ENCODE results near the gene MT4.

The MT4 gene

DNA sequence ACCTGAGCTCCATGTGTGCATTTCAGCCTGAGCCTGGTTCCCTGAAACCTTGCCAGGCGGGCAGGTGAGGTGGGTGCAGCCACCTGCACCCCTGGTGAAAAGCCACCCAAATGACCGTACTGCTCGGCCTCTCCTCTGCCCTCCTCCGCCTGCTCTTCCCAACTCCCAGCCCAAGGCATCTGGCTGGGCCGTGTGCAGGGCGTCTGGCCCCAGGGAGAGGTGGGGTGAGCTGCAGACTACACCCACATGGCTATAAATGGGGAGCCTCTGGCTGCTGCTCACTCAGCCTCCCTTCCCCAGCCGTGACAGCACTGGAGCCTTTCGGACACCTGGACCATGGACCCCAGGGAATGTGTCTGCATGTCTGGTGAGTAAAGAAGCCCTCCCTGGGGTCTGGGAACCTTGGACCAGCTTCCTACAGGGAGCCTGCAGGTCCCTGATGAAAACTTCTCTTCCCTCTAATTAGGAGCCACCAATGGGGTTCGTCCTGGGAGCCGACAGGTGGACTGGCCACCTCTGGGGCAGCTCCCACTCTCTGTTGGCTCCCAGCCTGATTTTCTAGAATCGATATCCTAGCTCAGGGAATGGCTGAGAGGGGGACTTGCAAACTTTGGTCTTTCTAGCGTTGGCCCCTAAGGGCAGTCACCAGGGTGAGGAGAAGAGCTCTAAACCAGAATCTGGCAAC is at the start of gene MT4:
TSS of gene MT4 (plus strand) at position 281 of the 685 bp plus-strand sequence. CDS start at position 337, 56 bp downstream.
- no peak for DNase-seq (ENCODE audit: low spot score)

DNA sequence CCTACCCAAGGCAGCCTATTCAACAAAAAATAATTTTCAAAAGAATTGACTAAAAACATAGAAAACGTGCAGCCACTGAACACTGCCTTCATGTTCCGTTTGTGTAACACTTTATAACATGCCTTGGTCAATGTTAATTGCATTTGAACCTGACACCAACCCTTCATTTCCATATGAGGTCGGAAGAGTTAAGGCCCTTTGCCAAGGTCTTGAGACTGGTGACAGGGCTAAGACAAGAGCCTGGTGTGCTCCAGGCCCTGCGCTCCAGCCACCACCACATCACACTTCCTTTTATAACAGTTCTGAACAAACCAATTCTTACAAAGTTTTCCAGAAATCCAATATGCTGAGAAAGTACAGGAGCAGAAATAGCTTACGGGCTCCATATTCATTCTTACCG is 49.2 kb upstream of the MT4 start:
- DNase-seq (ENCODE audit: low spot score), result no peak

DNA sequence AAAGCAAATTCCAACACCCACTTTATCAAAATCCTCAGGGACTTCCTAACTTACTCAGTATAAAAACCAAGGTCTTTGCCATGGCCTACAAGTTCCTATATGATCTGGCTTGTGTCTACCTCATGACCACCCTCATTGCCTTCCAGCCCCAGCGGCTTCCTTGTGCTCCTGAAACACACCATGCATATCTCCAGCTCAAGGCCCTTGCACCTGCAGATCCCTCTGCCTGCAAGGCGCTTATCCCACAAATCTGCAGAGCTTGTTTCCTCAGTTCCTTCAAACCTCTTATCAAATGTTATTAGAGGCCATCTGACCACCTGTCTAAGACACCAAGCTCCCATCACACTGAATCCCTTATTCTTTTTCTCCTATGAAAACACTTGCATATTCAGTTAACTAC is 47.7 kb upstream of the MT4 start:
- no peak for DNase-seq (ENCODE audit: low spot score)

DNA sequence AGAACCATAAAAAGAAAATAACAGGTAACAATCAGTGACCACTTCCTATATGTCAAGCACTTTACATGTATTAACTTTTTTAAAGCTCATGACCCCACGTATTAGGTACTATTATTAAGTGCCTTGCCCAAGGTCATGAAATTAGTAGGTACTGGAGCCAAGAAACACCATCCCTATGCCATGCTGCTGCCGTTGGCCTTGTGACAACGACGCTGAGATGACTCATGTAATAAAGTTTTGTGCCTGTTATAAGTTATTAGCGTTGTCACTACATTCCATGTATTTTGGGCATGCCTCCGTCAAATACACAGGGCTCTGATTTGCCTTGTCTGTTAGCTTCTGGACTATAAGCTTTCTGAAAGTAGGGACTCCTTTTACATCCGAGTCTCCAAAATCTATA is 46.4 kb upstream of the MT4 start:
- no peak for DNase-seq (ENCODE audit: low spot score)

DNA sequence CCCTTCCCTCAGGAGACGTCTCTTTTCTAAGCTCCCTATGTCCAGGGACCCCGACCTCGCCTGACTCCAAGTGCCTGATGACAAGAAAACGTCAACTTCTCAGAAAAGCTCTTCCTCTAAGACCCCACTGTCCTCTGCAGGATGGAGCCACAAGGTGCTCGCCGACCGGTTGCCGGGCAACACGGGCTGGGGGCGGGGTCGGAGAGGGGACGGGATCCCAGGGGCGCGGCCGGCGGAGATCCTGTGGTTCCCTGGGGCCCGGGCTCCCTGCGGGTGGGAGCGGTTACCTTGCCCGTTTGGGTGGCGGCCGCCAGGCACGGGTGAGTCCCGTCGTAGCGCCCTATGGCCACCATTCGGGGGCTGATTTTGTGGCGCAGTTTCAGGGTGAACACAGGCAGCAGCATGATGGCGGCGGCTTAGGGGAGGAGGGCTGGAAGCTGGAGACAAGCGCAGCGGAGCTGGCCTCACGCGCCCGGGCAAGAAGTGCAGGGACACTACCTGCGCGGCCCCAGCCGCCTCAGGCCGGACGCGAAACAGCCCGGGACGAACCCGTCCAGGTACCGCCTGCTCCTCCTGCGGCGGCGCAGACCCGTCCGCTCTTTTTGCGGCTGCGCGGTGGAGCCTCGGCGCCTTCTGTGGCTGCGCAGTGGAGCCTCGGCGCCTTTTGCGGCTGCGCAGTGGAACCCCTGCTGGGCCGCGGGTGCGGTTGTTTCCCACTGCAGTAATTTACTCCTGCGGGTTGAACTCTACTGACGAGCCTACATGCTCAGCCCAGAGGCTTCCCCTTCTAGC is 45.2 kb upstream of the MT4 start, which contains the start of gene BBS2:
TSS of gene BBS2 (minus strand) at position 566 of the 792 bp plus-strand sequence. CDS start at position 404, 162 bp downstream.
- DNase-seq (ENCODE audit: low spot score), result peak; percentile 97

DNA sequence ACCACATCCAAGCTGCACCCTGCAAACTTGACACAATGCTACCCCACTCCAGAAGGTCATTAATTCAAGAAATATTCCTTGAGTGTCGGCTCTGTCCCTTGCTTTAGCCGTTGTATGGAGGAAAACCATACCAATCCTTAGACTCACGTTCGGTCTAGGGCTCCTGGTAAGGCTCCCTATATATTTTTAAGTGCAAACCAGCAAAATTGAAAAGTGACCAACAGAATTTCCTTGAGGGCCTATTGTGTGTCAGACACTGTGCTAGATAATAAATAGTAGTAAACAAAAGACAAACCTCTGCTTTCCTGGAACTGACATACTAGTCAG is 44.7 kb upstream of the MT4 start:
- DNase-seq (ENCODE audit: low spot score), result no peak

DNA sequence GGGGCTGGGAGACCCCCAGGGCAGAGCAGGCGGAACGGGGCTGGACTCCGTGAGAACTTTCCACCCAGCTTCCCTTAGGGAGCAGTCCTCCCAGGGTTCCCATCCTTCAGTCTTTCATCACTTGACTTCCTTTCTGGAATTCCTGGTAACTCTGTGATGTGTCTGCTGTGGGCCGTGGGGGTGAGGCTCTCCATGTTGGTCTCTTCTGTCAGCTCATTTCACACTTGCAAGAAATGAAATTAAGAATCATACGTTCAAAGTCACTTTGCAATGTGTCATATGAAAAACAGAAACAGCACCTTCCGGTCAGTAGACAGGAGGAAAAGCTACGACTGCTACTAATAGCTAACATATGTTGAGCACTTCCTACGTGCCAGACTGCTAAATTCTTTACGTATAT is 39.6 kb upstream of the MT4 start:
- DNase-seq (ENCODE audit: low spot score), result peak; percentile 62

DNA sequence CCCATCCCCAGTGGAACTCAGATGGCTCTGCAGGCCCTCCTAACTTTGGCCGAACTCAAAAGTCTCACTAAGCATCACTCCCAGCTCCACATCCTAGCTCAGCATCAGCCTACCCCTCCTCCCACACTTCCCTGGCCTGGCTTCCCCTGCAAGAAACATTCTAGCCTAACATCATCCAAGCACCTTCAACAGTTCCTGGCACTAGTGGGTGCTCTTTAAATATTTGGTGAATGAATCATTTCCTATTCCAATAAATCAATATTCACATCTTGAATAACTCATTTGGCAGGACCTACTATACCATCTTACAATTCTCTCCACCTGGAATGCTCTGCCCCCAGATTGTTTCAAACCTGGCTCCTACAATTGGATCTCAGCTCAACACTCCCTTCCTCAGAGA is 34.0 kb upstream of the MT4 start:
- DNase-seq (ENCODE audit: low spot score), result no peak

DNA sequence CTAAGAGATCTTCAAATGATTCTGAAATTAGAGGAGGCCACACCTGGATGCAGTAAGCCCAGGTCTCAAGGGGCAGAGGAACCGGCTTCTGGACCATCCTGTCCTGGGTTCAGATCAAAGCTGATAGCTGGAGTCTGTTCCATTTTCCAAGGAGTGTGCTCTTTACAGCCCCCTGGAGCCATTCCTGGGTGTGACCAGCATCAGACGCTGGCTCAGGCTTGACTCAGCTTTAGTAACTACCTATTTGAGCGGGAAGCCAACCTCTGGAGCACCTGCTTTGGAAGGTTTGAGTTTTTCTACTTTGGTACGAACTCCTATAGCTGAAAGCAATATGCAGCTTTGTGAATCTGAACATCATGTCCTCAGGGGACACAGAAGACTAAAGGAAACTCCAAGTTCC is 32.2 kb upstream of the MT4 start:
- no peak for DNase-seq (ENCODE audit: low spot score)

DNA sequence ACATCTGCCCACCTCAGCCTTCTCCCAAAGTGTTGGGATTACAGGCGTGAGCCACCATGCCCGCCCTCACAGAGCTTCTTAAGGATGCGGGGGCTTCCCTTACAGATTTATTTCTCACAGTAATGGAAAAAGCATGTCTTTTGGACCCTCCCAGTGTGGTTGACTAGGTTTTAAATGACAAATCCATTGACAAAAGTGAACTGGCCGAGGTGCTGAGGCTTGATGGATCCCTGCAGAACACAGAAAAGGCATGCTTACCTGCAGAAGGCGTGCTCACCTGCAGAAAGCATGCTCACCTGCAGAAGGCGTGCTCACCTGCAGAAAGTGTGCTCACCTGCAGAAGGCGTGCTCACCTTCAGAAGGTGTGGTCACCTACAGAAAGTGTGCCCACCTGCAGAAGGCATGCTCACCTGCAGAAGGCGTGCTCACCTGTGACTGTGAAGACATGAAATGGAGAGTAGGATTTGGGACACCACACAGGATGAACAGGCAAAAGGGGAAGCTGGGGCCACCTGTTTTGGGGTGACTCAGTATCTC is 30.0 kb upstream of the MT4 start:
- DNase-seq (ENCODE audit: low spot score), result no peak

DNA sequence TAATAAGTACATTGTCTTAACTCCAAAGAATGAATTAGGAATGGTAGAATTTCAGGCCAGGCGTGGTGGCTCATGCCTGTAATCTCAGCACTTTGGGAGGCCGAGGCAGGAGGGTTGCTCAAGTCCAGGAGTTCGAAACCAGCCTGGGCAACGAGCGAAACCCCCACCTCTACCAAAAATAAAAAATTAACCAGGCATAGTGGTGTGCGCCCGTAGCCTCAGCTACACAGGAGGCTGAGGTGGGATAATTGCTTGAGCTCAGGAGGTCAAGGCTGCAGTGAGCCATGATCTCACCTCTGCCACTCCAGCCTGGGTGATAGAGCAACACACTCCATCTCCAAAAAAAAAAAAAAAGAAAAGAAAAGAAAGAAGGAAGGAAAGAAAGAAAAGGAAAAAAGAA is 26.5 kb upstream of the MT4 start:
- DNase-seq (ENCODE audit: low spot score), result no peak

DNA sequence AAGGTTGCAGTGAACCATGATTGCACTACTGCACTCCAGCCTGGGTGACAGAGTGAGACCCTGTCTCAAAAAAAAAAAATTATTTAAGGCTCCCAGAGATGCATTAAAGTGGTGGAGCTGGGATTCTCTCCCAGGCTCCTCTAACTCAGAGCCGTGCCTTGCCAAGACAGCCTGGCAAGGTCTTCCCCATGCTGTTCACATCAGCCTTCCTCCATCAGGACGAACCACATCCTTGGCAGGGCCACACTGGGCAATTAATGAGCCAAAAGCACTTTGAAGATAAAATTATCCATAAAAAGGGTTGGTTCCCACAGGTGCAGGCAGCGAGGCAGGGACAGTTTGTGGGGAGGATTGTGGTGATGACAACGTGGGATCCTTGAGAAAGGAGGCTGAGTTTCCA is 25.2 kb upstream of the MT4 start:
- no peak for DNase-seq (ENCODE audit: low spot score)

DNA sequence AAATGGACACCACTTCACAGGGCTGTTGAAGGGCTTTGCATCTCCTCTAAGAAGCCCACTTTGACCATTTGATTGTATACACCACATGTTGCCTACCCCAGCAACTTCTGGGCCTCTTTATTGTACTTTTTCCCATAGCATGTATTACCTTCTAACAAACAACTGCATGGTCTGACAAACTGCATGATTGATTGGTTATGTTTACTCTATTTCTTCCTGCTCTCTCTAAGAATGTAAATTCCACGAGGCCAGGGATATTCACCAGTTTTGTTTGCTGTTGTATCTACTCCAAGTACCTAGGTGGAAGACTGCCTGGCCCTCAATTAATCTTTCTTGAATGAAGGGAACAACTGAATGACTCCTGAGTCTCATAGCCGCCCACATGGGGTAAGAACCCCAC is 22.8 kb upstream of the MT4 start:
- no peak for DNase-seq (ENCODE audit: low spot score)

DNA sequence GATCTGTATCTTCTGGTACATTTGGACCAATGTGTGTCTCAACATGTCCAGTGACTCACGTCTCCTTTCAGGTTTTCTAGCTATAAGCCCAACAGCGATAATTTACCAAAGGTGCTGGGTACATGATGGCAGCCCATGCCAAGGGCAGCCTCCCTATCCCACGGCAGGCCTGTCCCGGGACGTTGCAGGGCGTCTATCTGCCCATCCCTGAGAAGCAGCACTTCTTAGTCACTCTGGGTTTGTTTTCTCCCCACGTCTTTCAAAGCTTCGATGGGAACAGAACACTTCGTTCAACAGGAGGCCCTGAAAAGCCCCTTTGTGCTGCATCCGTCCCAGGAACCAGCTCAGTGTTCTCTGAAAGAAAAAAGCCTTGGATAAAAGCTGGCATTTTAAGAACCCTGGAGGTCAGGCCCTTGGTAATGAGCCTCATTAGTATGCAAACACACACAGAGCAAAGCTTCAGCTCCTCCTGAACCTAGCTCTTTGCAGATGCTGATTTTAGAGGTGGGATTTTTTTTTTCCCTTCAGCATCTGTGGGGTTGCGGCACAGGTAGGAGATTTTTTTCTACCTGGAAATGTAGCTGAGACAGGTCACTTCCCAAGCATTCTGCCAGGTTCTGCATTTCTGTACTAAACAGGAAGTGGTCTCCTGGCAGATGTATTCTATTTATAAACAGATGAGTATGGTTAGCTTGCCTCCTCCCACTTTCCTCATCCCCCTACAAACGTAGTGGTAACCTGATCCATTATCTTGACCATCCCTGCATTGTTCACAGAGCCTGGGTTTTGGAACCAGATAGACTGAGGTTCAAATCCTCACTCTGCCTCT is 17.5 kb upstream of the MT4 start:
- DNase-seq (ENCODE audit: low spot score), result peak; percentile 64

DNA sequence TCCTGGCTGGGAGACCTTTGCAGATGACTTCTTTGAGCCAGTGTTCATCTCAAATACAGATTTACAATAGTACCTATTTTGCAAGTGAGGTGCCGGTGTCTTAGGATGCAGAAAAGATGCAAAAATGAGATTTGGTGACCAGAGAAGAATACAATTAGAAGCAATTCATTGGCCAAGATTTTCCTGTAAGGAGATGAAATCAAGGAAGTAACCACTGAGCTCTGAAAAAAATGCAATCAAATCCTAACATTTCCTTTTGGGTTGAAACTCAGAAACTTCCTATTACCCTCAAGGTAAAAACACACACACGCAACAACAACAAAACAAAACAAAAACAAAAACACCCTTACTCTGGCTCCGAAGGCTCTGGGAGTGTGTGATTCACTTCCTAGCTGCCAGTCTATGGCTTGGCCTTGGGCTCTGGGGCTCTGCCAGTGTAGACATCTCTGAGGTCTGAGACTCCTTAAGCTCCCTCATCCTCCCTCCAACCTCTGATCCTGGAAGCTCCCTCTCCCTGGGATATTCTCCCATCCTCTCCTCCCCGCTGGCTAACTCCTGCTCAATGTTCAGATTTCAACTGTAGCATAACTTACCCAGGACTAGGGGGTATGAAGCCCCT is 16.8 kb upstream of the MT4 start:
- no peak for DNase-seq (ENCODE audit: low spot score)

DNA sequence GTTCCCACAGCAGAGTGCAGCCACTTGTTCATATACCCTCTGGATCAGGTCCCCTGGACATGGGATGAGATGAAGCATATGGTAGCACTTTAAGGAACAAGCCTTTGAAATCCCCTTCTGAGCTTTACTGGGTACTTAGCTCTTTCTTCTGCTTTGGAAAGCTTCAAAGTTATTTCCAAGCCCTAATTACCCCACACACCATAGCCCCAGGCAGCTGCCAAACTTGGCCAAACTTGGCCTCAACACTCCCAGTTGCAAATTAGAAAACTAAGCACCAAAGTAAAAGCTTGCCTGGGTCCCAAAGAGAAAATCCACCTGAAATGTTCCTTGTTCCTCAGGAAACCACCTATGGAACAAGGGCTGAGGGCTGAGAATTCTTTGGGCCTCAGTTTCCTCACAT is 15.7 kb upstream of the MT4 start:
- DNase-seq (ENCODE audit: low spot score), result no peak

DNA sequence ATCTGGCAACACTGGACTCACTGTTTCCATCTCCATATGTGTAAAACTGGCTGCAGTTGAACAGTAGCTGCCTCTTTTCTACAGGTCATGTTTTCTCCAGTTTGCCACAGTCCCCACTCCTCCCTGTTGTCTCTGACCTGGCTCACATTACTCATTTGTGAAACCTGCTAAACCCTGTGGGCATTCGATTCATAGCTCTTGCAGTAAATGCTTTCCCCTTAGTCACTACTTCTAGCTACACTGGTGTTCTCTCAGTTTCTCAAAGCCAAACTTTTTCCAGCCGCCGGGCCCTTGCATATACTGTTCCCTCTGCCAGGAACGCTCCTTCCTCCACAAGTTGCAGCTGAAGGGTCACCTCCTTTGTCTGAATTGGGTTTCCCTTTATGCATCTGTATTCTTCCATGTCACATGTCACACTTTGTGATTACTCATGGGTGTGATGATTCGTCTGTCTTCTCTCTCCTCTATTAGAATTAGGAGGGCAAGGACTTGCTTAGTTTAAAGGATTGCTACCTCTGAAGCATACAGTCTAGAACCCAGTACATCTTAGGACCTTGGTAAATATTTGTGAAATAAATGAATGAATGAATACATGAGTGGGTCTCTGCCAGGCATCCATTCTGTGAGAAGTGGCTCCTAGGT is 15.0 kb upstream of the MT4 start:
- DNase-seq (ENCODE audit: low spot score), result no peak

DNA sequence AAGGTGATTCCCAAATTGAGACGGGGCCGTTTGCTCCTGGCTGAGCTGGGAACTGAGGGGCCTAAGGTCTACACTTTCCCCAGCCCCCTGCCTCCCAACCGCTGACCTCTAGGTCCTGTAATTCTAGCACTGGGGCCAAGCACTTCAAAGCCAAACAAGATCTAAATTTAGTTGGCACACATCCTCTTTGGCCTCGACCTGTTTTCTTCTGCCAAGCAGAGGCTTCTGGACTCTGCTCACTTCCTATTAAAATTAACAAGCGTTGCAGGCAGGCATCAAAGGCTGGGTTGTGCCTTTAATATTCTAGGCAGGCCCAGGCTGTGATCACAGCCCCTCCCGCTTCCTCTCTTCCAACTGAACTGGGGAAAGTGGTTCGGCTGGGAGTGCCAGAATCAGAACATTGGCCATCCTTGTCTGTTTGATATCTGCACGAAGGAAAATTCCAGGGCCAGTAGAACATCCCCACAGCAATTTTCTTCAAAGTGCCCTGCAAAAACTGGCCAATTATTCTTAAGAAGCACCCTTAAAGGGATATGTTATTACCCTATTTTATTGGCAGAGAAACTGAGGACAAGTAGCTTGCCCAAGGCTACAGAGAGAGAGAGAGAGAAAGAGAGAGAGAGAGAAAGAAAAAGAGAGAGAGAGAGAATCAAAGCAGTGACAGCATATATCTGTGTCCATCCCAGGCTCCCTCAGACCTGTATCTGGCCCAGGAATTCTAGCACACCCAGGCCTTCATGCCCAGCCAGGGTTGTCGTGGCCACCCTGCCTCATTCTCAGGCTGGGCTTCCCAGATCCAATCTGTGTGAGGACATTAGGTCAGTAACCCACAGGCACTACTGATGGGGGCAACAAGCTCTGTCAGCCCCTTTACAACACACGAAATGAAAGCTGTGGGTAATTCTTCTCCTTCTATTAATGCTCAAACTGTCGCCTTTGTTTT is 12.8 kb upstream of the MT4 start:
- no peak for DNase-seq (ENCODE audit: low spot score)

DNA sequence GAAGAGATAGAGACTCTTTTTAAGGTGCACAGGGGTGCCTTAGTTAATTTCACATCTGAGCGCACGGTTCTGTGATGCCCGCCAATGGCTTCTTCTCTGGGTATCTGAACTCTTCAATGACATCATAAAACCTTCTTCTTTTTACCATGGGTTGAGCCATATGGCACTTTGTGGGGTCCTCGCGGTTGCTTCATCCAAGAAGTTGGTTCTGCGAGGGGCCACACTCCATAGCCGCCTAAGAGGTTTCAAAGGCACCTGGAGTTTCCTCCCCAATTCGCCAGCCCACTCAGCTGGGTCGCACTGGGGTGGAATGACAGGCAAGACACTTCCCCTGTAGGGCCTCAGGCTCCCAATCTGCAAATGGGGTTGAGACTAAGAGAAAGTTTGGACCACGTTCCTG is 10.4 kb upstream of the MT4 start:
- DNase-seq (ENCODE audit: low spot score), result no peak

DNA sequence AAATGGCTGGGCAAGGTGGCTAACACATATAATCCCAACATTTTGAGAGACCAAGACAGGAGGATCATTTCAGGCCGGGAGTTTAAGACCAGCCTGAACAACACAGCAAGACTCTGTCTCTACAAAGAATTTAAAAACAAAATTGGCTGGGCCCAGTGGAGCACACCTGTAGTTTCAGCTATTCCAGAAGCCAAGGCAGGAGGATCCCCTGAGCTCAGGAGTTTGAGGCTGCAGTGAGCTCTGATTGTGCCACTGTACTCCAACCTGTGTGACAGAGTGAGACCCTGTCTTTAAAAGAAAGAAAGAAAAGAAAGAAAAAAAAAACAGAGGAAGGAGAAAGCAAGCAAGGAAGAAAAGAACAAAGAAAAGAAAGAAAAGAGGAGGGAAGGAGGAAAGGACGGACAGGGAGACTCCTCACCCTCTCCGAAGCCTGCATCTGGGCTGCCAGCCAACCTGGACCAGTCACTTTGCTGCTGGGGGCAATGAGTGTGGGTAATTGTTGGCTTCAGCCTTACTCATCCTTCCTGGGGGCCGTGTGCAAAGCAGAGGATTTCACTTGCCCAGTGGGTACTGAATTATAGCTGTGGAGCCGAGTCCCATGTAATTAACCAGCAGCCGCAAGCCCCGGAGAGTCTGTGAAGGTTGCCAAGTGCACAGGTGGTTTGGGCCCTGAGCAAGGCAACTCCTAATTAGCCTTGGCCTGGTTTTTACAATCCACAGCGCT is 6.7 kb upstream of the MT4 start:
- DNase-seq (ENCODE audit: low spot score), result peak; percentile 89
